Stimulated activated CD4-positive, alpha-beta T cell treated with anti-CD3 and anti-CD28 coated beads, Interleukin-1b, Interleukin-23, amount 100 ng/mL, for 24 hours (primary cell): ENCODE data around the gene IGSF11.
"Not testable (repeated sequence)": the region's sequence is repeated elsewhere in the genome, so short reads cannot be mapped to it uniquely, and the experiment has no call there.

ENCODE experiments used
- DNase-seq, 4 experiments: peaks; one replicate each; pipeline ENCODE4 v3.0.0-alpha.2; 2020; ENCODE audit warnings: low read depth in 4 of 4, low spot score in 1 of 4

Gene IGSF11

GRCh38 chr3:118990823-118991560 lies 43.7 kb downstream of the IGSF11 start:
- no peak for DNase-seq

- DNase-seq: no peak
Observed at GRCh38 chr3:118988198-118989130, 46.2 kb downstream of the IGSF11 start.

GRCh38 chr3:118987477-118987876 lies 47.2 kb downstream of the IGSF11 start:
- DNase-seq: no peak

GRCh38 chr3:118986734-118987133 lies 47.9 kb downstream of the IGSF11 start:
- DNase-seq: no peak

GRCh38 chr3:118984699-118985098 lies 49.9 kb downstream of the IGSF11 start:
- no peak for DNase-seq

GRCh38 chr3:118981494-118982134 lies 53.0 kb downstream of the IGSF11 start:
- DNase-seq: no peak

GRCh38 chr3:118980832-118981231 lies 53.8 kb downstream of the IGSF11 start:
- DNase-seq: no peak

- DNase-seq: no peak
Observed at GRCh38 chr3:118978393-118978758, 56.3 kb downstream of the IGSF11 start.

GRCh38 chr3:118977671-118978392 lies 56.8 kb downstream of the IGSF11 start:
- no peak for DNase-seq

- DNase-seq: no peak
Observed at GRCh38 chr3:118977118-118977517, 57.5 kb downstream of the IGSF11 start.

- DNase-seq: not testable (repeated sequence)
Observed at GRCh38 chr3:118975476-118975875, 59.2 kb downstream of the IGSF11 start.

GRCh38 chr3:118974356-118975097 lies 60.1 kb downstream of the IGSF11 start:
- DNase-seq: no peak

GRCh38 chr3:118973050-118973449 lies 61.6 kb downstream of the IGSF11 start:
- DNase-seq: no peak

GRCh38 chr3:118970819-118971218 lies 63.8 kb downstream of the IGSF11 start:
- no peak for DNase-seq

- DNase-seq: no peak
Observed at GRCh38 chr3:118968640-118969039, 66.0 kb downstream of the IGSF11 start.

GRCh38 chr3:118968111-118968510 lies 66.5 kb downstream of the IGSF11 start:
- no peak for DNase-seq

GRCh38 chr3:118966700-118967099 lies 67.9 kb downstream of the IGSF11 start:
- no peak for DNase-seq

GRCh38 chr3:118963711-118964110 lies 70.9 kb downstream of the IGSF11 start:
- no peak for DNase-seq

- DNase-seq: no peak
Observed at GRCh38 chr3:118960876-118961450, 73.7 kb downstream of the IGSF11 start.

- no peak for DNase-seq
Observed at GRCh38 chr3:118955914-118956556, 78.6 kb downstream of the IGSF11 start.
